Activated CD4-positive, alpha-beta T cell treated with anti-CD3 and anti-CD28 coated beads for 48 hours (primary cell): ENCODE measurements around the gene TRIL.

ENCODE experiments used
- DNase-seq: peaks from one replicate; pipeline ENCODE4 v3.0.0-alpha.2; 2020

The TRIL gene

GRCh38 chr7:28983396-28984190 is 25.5 kb upstream of the TRIL start:
- no peak for DNase-seq

- no peak for DNase-seq
These were observed 23.0 kb upstream of the TRIL start for GRCh38 chr7:28981161-28981465.

- no peak for DNase-seq
These were observed 22.5 kb upstream of the TRIL start for GRCh38 chr7:28980451-28981160.

GRCh38 chr7:28979776-28980175 is 21.6 kb upstream of the TRIL start:
- no peak for DNase-seq

- DNase-seq, result no peak
These were observed 19.8 kb upstream of the TRIL start for GRCh38 chr7:28977881-28978280.

- no peak for DNase-seq
These were observed 17.9 kb upstream of the TRIL start for GRCh38 chr7:28976022-28976421.

- no peak for DNase-seq
These were observed 15.5 kb upstream of the TRIL start for GRCh38 chr7:28973591-28973990.

- no peak for DNase-seq
These were observed 5.9 kb upstream of the TRIL start for GRCh38 chr7:28964056-28964455.

GRCh38 chr7:28961972-28962371 is 3.8 kb upstream of the TRIL start:
- no peak for DNase-seq

GRCh38 chr7:28960071-28960840 is 2.1 kb upstream of the TRIL start:
- no peak for DNase-seq

GRCh38 chr7:28958980-28959347 is 834 bp upstream of the TRIL start:
- DNase-seq, result no peak

GRCh38 chr7:28957751-28958234 is 337 bp downstream of the TRIL start:
- DNase-seq, result no peak

- peak; percentile 25 for DNase-seq
These were observed 923 bp downstream of the TRIL start for GRCh38 chr7:28957064-28957750.

- DNase-seq, result peak; percentile 39
These were observed 1.5 kb downstream of the TRIL start for GRCh38 chr7:28956608-28957063.

- peak; percentile 50 for DNase-seq
These were observed 2.2 kb downstream of the TRIL start for GRCh38 chr7:28955718-28956607.

- no peak for DNase-seq
These were observed 2.8 kb downstream of the TRIL start for GRCh38 chr7:28955356-28955717.

GRCh38 chr7:28954946-28955345 is 3.2 kb downstream of the TRIL start:
- no peak for DNase-seq

GRCh38 chr7:28954471-28954870 is 3.7 kb downstream of the TRIL start:
- no peak for DNase-seq

- no peak for DNase-seq
These were observed 4.5 kb downstream of the TRIL start for GRCh38 chr7:28953633-28954032.

GRCh38 chr7:28942168-28942567 is 16.0 kb downstream of the TRIL start:
- no peak for DNase-seq

GRCh38 chr7:28941633-28942032 is 16.5 kb downstream of the TRIL start:
- no peak for DNase-seq

- DNase-seq, result no peak
These were observed 17.3 kb downstream of the TRIL start for GRCh38 chr7:28940741-28941384.
